Measurements from ENCODE around the gene OXCT1.

GRCh38 chr5:41885286-41885685 is 15.1 kb upstream of the OXCT1 start:
- TF ChIP-seq GATA3 (IDR thresholded peaks at IDR 0.05; ENCODE audit: low read depth, low read length) (no peak), GATA2 (IDR thresholded peaks at IDR 0.05; ENCODE audit: low read depth, low read length) (no peak)

All from SH-SY5Y (cell line).